Fibroblast of mammary gland (primary cell): ENCODE data around the gene PTPRN2.

ENCODE experiments used
- DNase-seq: peaks from one replicate; pipeline ENCODE4 v3.0.0-alpha.2; 2010; ENCODE audit warnings: low read depth
- H3K4me3 ChIP-seq: 2 replicates; pipeline ENCODE4 v1.5.1; 2011; ENCODE audit warnings: low read depth, mild to moderate bottlenecking, low read length, moderate library complexity; ENCODE audit not compliant: control insufficient read depth
- TF ChIP-seq, protein P1 (sequence below): conservative IDR thresholded peaks from 2 replicates; pipeline ENCODE4 v1.5.1; 2011; ENCODE audit warnings: low read depth, low read length, inconsistent platforms; ENCODE audit not compliant: control insufficient read depth, insufficient read depth

The PTPRN2 gene

GRCh38 chr7:157615101-157615817, 972.4 kb downstream of the PTPRN2 start:
- H3K4me3 ChIP-seq, result no peak overlapping the region
- TF ChIP-seq, protein P1, sequence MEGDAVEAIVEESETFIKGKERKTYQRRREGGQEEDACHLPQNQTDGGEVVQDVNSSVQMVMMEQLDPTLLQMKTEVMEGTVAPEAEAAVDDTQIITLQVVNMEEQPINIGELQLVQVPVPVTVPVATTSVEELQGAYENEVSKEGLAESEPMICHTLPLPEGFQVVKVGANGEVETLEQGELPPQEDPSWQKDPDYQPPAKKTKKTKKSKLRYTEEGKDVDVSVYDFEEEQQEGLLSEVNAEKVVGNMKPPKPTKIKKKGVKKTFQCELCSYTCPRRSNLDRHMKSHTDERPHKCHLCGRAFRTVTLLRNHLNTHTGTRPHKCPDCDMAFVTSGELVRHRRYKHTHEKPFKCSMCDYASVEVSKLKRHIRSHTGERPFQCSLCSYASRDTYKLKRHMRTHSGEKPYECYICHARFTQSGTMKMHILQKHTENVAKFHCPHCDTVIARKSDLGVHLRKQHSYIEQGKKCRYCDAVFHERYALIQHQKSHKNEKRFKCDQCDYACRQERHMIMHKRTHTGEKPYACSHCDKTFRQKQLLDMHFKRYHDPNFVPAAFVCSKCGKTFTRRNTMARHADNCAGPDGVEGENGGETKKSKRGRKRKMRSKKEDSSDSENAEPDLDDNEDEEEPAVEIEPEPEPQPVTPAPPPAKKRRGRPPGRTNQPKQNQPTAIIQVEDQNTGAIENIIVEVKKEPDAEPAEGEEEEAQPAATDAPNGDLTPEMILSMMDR, result no peak
- DNase-seq, result peak; percentile 77

DNA sequence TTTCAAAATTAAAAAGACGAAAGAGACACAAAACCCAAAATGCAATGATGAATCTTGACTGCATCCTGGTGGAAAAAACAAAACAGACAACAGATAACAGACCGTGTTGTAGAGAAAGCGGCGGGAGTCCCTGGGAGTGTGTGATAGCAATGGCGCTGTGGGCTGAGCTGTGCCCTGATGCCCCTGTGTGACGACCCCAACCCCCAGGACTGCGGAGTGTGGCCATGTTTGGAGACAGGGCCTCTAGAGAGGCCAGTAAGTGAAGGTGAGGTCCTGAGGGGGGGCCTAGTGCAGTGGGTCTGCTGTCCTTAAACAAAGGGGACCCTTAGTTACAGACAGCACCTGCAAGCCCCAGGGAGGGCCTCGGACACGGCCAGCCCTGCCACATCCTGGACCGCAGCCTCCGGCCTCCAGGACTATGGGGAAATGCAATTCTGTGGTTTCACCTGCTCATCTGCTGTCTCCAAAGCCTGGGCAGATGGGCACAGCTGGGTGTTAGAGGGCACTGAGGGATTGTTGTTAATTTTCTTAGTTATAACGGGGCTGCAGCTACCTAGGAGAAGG, 973.1 kb downstream of the PTPRN2 start:
- no peak overlapping the region for H3K4me3 ChIP-seq
- DNase-seq, result no peak
- TF ChIP-seq, protein P1, result no peak

DNA sequence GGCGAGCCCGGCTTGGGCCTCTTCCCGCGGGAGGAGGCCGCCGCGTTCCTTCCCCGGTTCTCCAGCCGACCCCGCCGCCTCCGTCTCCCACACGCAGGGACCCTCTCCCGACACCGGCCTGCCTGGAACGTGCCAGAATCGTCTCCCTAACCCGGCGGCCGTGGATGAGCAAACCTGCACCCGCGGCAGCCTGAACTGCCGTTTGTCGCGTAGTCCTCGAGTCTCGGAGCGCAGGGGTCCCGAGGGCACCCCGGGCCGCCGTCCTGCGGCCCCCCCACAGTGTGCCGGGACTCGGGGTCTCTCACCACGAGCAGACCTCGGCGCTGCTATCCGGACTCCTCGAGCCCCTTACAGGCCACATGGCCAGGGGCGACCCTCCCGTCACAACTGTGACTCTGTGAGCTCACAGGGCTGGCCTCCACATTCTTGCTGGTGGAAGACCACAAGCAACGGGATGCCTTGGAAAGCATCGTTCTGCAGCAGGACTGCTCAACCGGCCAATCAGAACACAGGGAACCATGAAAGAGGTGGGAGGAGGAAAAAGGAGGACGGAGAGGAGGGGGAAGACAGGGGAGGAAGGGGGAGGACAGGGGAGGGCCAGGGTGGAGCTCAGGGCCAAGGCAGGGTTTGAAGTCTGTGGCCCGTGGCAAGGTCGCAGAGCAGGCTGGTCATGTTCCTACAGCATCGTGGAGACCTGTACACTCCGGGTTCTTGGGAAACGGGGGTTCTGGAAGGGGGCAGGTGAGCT, 973.9 kb downstream of the PTPRN2 start:
- TF ChIP-seq, protein P1, result no peak
- DNase-seq, result peak; percentile 16
- H3K4me3 ChIP-seq, result no peak overlapping the region

DNA sequence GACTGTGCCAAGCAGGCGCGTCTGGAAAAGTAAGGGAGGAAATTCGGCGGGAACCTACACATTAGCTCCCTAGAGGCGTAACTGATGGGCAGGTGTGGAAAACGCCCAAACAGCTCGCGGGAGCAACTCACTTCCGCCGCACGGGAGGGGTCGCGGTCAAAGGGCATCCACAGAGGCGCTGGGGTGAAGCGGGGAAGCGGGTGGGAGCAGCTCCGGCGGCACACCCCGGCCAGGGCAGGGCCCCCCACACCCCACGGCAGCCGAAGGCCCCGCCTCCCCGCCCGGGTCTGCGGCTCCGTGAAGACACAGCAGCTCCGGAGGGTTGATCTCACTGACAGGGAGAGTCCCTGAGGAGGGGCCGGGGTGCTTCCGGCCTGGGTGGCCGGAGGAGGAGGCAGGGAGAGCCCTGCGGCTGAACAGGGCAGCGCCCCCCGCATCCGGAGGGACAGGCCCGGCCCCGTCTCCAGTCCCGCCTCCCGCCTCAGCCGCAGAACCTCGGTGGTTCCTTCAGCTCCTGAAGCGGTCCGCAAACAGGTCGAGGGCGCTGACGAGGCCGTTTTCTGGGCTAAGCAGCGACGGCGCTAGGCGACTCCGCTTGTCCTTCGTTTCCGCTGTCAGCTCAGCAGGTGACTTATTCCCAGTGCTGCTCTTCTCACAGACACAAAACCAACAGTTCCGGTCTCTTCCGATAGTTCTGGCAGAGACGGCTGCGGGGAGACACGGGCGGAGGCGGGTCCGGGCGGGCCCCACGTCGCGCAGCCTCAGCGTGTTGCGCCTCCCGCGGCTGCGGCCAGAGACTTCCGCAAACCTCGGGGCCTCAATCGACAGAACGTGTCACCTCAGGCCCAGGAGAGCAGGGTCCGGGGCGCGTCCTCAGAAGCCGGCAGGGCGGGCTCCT, 974.7 kb downstream of the PTPRN2 start:
- peak overlapping the region; percentile 31 for H3K4me3 ChIP-seq
- TF ChIP-seq, protein P1, result no peak
- DNase-seq, result peak; percentile 16

DNA sequence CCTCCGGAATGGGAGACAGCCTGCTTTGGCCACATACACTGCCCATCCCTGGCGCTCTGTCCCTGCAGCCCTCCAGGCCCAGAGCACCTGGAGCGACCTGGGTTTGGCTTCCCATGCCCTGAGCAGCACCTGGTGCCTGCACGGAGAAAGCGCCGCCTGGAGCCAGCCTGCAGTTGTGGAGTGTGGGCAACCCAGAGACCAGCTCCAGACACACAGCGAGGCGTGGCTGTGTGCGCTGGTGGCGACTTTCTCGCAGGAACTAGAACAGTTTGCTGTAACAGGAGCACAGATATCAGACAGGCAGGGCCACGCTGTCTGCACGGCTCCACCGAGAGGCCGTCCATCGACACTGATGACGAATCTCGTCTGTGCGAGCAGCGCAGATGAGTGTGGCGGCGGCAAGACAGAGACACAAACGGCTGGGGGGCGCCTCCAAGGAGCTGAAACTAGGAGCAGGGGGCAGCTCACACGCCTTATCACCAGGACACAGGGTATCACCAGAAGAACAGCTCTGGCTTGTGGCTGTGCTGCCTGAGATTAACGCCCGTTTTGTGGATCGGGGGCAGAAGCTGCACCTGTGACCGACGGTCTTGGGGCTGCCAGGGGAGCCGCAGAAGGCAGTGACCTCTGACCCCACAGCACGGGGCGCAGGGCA, 975.5 kb downstream of the PTPRN2 start:
- DNase-seq, result no peak
- TF ChIP-seq, protein P1, result no peak
- no peak overlapping the region for H3K4me3 ChIP-seq

- DNase-seq, result no peak
- TF ChIP-seq, protein P1, result no peak
- no peak overlapping the region for H3K4me3 ChIP-seq
Measured at GRCh38 chr7:157611341-157611740, 976.3 kb downstream of the PTPRN2 start.
